Subcutaneous adipose tissue (tissue), 4 donors: ENCODE data around the gene SENP3. TPM values are rescaled to one million over a fixed set of nuclear protein-coding genes. Genes with fewer than 3 reads are reported as not detected.

Source experiments
- total RNA-seq, 4 donors: library from RNA; depleted of rRNA; stranded (reverse); fragments of >200 nt; gene quantifications; one replicate each; pipeline ENCODE4 v1.1.0, GENCODE V29; 2016
- TF ChIP-seq, protein P1 (sequence below): fragments of 450-650 bp; IDR thresholded peaks from one replicate; pipeline ENCODE4 v1.5.1; 2016; ENCODE audit warnings: low read depth, mild to moderate bottlenecking, control low read depth, antibody characterized with exemption, moderate library complexity

Gene SENP3
- total RNA-seq, 4 donors from 2014 or later = 41.6 to 64.7 (median 56.8) TPM

GRCh38 chr17:7562208-7562605 is 488 bp downstream of the SENP3 start:
- TF ChIP-seq, protein P1, sequence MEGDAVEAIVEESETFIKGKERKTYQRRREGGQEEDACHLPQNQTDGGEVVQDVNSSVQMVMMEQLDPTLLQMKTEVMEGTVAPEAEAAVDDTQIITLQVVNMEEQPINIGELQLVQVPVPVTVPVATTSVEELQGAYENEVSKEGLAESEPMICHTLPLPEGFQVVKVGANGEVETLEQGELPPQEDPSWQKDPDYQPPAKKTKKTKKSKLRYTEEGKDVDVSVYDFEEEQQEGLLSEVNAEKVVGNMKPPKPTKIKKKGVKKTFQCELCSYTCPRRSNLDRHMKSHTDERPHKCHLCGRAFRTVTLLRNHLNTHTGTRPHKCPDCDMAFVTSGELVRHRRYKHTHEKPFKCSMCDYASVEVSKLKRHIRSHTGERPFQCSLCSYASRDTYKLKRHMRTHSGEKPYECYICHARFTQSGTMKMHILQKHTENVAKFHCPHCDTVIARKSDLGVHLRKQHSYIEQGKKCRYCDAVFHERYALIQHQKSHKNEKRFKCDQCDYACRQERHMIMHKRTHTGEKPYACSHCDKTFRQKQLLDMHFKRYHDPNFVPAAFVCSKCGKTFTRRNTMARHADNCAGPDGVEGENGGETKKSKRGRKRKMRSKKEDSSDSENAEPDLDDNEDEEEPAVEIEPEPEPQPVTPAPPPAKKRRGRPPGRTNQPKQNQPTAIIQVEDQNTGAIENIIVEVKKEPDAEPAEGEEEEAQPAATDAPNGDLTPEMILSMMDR = no peak

GRCh38 chr17:7563115-7563869 is 1.6 kb downstream of the SENP3 start:
- TF ChIP-seq, protein P1 = no peak

DNA sequence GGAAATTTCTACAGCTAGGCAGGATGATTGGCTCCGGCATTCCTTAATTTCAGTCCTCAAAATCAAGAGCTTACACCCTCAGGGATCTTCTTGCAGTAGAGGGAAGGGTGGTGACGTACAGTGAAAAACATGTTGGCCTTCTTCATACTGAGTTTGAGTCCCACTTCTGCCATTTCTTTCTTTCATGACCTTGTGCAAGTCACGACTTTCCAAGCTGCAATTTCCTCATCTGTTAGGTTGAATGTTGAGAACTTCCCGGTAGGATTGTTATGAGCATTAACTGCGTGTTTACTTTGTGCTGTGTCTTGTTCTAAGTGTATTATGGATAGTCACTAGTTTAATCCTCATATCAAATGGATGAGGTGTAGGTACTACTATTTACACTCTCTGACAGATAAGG is 7.9 kb downstream of the SENP3 start:
- TF ChIP-seq, protein P1 = no peak

GRCh38 chr17:7570351-7570750 is 8.6 kb downstream of the SENP3 start:
- TF ChIP-seq, protein P1 = no peak

GRCh38 chr17:7572338-7572587 is 10.5 kb downstream of the SENP3 start:
- TF ChIP-seq, protein P1 = no peak

GRCh38 chr17:7572588-7573323 is 11.0 kb downstream of the SENP3 start:
- TF ChIP-seq, protein P1 = no peak

- TF ChIP-seq, protein P1 = no peak
These were observed 11.8 kb downstream of the SENP3 start for GRCh38 chr17:7573324-7574080.
